ENCODE results near the gene ADAR. TPM values are rescaled to one million over a fixed set of nuclear protein-coding genes. Genes with fewer than 3 reads are reported as not detected.

ADAR gene
- total RNA-seq, 2 experiments from 2014 or later, result 261 to 267 TPM

DNA sequence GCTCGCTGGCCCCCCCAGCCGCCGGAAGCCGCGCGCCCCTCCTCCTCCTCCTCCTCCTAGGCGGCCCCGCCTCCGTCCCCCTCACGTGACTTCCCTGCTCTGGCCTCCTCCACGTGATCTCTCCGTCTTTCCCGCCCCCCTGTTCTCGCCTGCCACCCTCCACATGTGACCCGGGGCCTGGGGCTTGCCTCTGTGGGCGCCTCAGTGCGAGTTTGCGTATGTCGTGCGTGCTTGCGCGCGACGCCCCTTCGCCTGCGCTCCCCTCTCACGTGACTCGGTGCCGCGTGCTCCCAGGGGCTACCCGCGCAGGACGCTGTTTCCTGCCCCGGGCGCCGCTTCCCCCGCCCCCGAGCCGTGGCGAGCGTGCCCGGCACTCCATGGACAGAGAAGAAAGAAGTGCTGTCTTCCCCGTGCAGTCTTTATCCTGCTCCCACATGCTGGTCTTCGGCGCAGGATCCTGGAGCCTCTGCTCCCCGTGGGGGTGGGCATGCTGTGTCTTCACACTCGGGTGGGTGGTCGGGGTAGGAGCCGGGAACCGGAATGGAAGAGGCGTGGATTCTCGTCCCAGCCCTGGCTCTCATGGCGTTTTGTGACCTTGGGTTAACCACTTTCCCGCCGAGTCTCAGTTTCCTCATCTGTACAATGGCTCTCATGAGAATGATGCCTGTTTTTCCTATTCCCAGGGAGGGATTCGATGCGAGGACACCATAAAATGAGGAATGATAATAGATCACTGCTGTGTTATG, 49.1 kb downstream of the ADAR start:
- TF ChIP-seq, protein P1, sequence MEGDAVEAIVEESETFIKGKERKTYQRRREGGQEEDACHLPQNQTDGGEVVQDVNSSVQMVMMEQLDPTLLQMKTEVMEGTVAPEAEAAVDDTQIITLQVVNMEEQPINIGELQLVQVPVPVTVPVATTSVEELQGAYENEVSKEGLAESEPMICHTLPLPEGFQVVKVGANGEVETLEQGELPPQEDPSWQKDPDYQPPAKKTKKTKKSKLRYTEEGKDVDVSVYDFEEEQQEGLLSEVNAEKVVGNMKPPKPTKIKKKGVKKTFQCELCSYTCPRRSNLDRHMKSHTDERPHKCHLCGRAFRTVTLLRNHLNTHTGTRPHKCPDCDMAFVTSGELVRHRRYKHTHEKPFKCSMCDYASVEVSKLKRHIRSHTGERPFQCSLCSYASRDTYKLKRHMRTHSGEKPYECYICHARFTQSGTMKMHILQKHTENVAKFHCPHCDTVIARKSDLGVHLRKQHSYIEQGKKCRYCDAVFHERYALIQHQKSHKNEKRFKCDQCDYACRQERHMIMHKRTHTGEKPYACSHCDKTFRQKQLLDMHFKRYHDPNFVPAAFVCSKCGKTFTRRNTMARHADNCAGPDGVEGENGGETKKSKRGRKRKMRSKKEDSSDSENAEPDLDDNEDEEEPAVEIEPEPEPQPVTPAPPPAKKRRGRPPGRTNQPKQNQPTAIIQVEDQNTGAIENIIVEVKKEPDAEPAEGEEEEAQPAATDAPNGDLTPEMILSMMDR (IDR thresholded peaks at IDR 0.05), result no peak
- CTCF ChIA-PET, result interaction anchor here (0.8 to 2.9 kb wide), 48 partner anchors 10 to 527 kb away, joined by 3 to 23 read pairs (median 5); partner anchors contain the start of genes CHRNB2, FLAD1 and PMVK
- Mint-ChIP-seq H3K4me3 (peak overlapping the region; percentile 95), H3K27ac (peak overlapping the region; percentile 96), H3K9me3 (no peaks in the 10 kb centered on the region), H3K27me3 (no peaks in the 10 kb centered on the region), H3K4me1 (ENCODE audit: low read depth) (peaks cover 23% of the 10 kb centered on the region), H3K36me3 (ENCODE audit: low read depth) (peaks cover 26% of the 10 kb centered on the region)
- ATAC-seq, result peak; percentile 92
- peak; percentile 100 for DNase-seq
- POLR2A ChIA-PET, result interaction anchor here (0.9 to 1.6 kb wide), 4 partner anchors 14 to 202 kb away, joined by 3 to 6 read pairs (median 4); no protein-coding TSS in a partner anchor
- intact Hi-C loops (cut with micrococcal nuclease), result loop anchor here (2.0 kb wide), 1 partner anchor 202 kb away; no protein-coding TSS in a partner anchor

DNA sequence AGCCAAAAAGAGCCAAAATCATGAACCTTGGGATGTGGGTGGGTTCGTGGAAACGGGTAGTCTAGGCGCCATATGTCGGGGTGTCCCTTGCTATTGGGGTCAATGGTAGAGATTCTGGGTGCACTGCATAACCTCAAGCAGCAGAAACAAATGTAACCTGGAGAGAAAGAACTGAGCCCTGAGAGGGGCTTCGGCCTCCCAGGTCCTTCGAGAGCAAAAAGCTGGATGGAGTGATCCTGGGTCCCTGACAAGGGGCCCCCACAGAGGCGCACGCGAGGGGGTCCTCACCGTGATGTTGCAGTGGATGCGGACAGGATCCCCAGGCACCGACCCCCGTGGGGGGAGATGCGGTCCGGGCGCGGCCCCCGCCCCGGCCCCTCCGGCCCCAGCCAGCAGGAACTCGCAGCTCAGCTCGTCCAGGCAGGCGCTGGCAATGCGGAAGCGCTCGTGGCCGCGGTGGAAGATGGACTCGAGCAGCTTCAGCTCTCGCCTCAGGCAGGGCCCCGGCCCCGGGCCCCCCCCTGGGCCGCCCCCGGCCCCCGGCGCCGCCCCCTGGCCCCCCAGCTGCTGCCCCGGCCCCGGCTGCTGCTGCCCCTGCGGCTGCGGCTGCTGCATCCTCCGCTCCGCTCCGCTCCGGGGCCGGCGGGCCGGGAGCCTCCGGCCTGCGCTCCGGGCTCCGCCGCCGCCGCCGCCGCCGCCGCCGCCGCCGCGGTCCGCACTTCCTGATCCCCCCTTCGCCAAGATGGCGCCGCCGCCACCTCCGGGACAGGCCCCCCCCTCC, 49.9 kb downstream of the ADAR start, which contains the start of gene UBE2Q1:
Gene UBE2Q1 (minus strand): TSS at position 724 of the 781 bp plus-strand sequence. CDS start 109 bp downstream, at position 615.
- H3K4me1 Mint-ChIP-seq (ENCODE audit: low read depth), result peaks cover 23% of the 10 kb centered on the region
- TF ChIP-seq, protein P1 (IDR thresholded peaks at IDR 0.05), result no peak
- ATAC-seq (no peak), DNase-seq (peak; percentile 45)
- ChIA-PET POLR2A (no interaction called here), CTCF (interaction anchor here (0.9 kb wide), 1 partner anchor 203 kb away, joined by 3 read pairs; no protein-coding TSS in a partner anchor)
- H3K9me3 Mint-ChIP-seq, result no peaks in the 10 kb centered on the region
- H3K27ac Mint-ChIP-seq, result peak within 1 kb of the TSS; percentile 96
- no peaks in the 10 kb centered on the region for H3K27me3 Mint-ChIP-seq
- peak within 1 kb of the TSS; percentile 95 for H3K4me3 Mint-ChIP-seq
- intact Hi-C loops (cut with micrococcal nuclease), result loop anchor here (2.0 kb wide), 1 partner anchor 203 kb away; no protein-coding TSS in a partner anchor
- peaks cover 33% of the 10 kb centered on the region for H3K36me3 Mint-ChIP-seq (ENCODE audit: low read depth)

DNA sequence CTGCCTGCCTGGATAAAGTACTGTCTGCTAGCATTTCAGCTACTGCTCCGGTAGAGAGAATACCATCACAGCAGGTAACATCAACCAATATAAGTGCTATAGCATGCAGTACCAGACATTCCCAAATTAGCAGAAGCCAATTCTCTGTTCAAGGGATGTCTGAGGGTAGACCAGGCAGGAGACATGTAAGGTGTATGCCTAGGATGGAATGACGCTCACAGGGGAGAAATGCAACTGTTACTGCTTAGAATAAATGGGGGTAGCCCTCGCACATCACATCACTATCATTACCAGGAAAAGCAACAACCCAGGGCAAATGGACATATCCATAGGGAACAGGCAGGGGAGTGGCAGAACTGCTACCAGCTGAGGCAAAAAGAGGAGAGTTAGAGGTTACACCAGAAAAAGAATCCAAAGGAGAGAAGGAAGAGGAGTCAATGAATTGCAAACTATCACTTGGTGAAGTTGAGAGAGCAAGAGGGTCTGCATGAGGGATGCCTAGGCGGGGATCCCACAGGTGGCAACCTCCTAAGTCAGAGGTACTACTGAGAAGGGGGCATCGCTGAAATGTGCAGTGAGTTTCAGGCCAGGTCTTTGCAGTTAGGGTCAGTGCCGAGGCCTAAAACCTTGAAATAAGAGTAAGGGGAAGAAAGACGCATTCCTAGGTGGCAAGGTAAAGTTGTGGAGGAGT, 50.6 kb downstream of the ADAR start:
- peaks cover 37% of the 10 kb centered on the region for H3K36me3 Mint-ChIP-seq (ENCODE audit: low read depth)
- H3K4me3 Mint-ChIP-seq, result peak overlapping the region; percentile 88
- ChIA-PET CTCF (interaction anchor here (0.9 to 4.6 kb wide), 2 partner anchors 11 to 203 kb away, joined by 3 to 24 read pairs; no protein-coding TSS in a partner anchor), POLR2A (interaction anchor here (1.0 kb wide), 1 partner anchor 12 kb away, joined by 3 read pairs; no protein-coding TSS in a partner anchor)
- H3K4me1 Mint-ChIP-seq (ENCODE audit: low read depth), result peaks cover 23% of the 10 kb centered on the region
- H3K27ac Mint-ChIP-seq, result peak overlapping the region; percentile 89
- no peak for DNase-seq
- ATAC-seq, result no peak
- no peaks in the 10 kb centered on the region for H3K9me3 Mint-ChIP-seq
- TF ChIP-seq, protein P1 (IDR thresholded peaks at IDR 0.05), result no peak
- H3K27me3 Mint-ChIP-seq, result no peaks in the 10 kb centered on the region
- intact Hi-C loops (cut with micrococcal nuclease), result no loop called here

DNA sequence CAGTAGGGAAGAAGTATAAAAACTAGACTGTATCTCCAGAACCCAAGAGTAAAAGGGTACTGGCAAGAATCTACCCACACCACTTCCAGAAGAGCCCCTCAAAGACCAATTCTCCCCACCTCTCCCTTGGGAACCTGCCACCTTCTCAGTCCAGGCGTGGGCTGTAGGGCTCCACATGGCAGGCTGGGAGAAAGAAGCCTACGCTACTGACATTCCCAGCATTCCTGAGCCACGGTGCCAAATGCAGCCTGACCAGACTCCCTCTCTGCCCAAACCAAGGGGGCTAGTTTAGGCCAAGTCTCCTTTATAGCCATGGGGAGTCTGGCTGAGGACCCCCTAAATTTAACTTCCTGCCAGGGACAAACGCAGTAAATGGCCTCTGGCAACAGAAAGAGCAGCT, 51.6 kb downstream of the ADAR start:
- intact Hi-C loops (cut with micrococcal nuclease), result no loop called here
- Mint-ChIP-seq H3K4me1 (ENCODE audit: low read depth) (peaks cover 23% of the 10 kb centered on the region), H3K36me3 (ENCODE audit: low read depth) (peaks cover 46% of the 10 kb centered on the region), H3K27me3 (no peaks in the 10 kb centered on the region), H3K9me3 (no peaks in the 10 kb centered on the region), H3K27ac (peak overlapping the region; percentile 89), H3K4me3 (peak overlapping the region; percentile 88)
- POLR2A ChIA-PET, result interaction anchor here (1.0 kb wide), 1 partner anchor 11 kb away, joined by 3 read pairs; no protein-coding TSS in a partner anchor
- TF ChIP-seq, protein P1 (IDR thresholded peaks at IDR 0.05), result no peak
- CTCF ChIA-PET, result interaction anchor here (4.6 kb wide), 1 partner anchor 10 kb away, joined by 24 read pairs; no protein-coding TSS in a partner anchor
- ATAC-seq (no peak), DNase-seq (no peak)
